Panc1 (cell line): ENCODE measurements around the gene CYP11A1. TPM values are rescaled to one million over a fixed set of nuclear protein-coding genes. Genes with fewer than 3 reads are reported as not detected.
"Not testable (repeated sequence)": the region's sequence is repeated elsewhere in the genome, so short reads cannot be mapped to it uniquely, and the experiment has no call there.

ENCODE experiments used
- ATAC-seq: fragments of 200-7000 bp; cut with Tn5 transposase; 2 replicates; pipeline ENCODE4 v1.9.1; 2020; ENCODE audit warnings: mild to moderate bottlenecking, moderate library complexity
- BruUV-seq: library from RNA; stranded (reverse); fragments of 400-500 nt; replicated peaks from 2 replicates; lab custom pipeline; 2021; lab: Mats Ljungman, UMichigan
- CTCF ChIA-PET: fragments of 300-600 bp; sonication (Branson Sonifier 250); formaldehyde crosslinking; loops from one replicate; lab custom pipeline; 2022; ENCODE audit warnings: antibody characterized with exemption; lab: Charles Lee
- POLR2A ChIA-PET: fragments of 300-600 bp; sonication (Branson Sonifier 250); formaldehyde crosslinking; loops from one replicate; lab custom pipeline; 2022; ENCODE audit warnings: antibody characterized with exemption; lab: Charles Lee
- DNase-seq: peaks from one replicate; pipeline ENCODE4 v3.0.0-alpha.2; 2010; ENCODE audit warnings: low read depth, low spot score
- H3K27ac ChIP-seq: 2 replicates; pipeline ENCODE4 v1.5.1; 2011; ENCODE audit warnings: mild to moderate bottlenecking, low read length, inconsistent platforms
- H3K27me3 ChIP-seq: fragments of 200-500 bp; sonication (Bioruptor generic); 2 replicates; pipeline ENCODE4 v1.6.0; 2014; ENCODE audit warnings: low read length, inconsistent platforms; ENCODE audit not compliant: control insufficient read depth, insufficient read depth
- H3K36me3 ChIP-seq: fragments of 200-500 bp; sonication (Bioruptor generic); 2 replicates; pipeline ENCODE4 v1.5.1; 2014; ENCODE audit warnings: inconsistent platforms, mild to moderate bottlenecking, low read length, moderate library complexity; ENCODE audit not compliant: control insufficient read depth, insufficient read depth
- H3K4me1 ChIP-seq: 2 replicates; pipeline ENCODE4 v1.5.1; 2011; ENCODE audit warnings: inconsistent platforms, mild to moderate bottlenecking, low read length, moderate library complexity; ENCODE audit not compliant: control insufficient read depth, insufficient read depth
- H3K4me3 ChIP-seq, 2 experiments: 2 replicates each; pipeline ENCODE4 v1.5.1; 2011 to 2012; ENCODE audit warnings: low read depth in 2 of 2, low read length in 2 of 2, mild to moderate bottlenecking in 2 of 2, inconsistent platforms in 1 of 2, moderate library complexity in 1 of 2
- H3K9me3 ChIP-seq: fragments of 200-500 bp; sonication (Bioruptor generic); 2 replicates; pipeline ENCODE4 v1.5.1; 2014; ENCODE audit warnings: low read depth, mild to moderate bottlenecking, inconsistent platforms, low read length, moderate library complexity; ENCODE audit not compliant: control insufficient read depth, insufficient read depth
- POLR2AphosphoS5 ChIP-seq: IDR thresholded peaks from 2 replicates; pipeline ENCODE4 v1.6.1; 2012; ENCODE audit warnings: mild to moderate bottlenecking, low read depth, low read length, moderate library complexity
- REST ChIP-seq, 2 experiments: IDR thresholded peaks; 2 replicates each; pipeline ENCODE4 v1.6.1; 2011 to 2012; ENCODE audit warnings: low read depth in 2 of 2, control low read depth in 1 of 2, low read length in 1 of 2, mild to moderate bottlenecking in 1 of 2, moderate library complexity in 1 of 2; ENCODE audit not compliant: insufficient read depth in 1 of 2
- SIN3A ChIP-seq: IDR thresholded peaks from 2 replicates; pipeline ENCODE4 v1.6.1; 2012; ENCODE audit warnings: low read depth, mild to moderate bottlenecking, low read length, moderate library complexity, borderline replicate concordance; ENCODE audit not compliant: insufficient read depth
- TCF7L2 ChIP-seq: IDR thresholded peaks from 2 replicates; pipeline ENCODE4 v1.6.1; 2011; ENCODE audit warnings: mild to moderate bottlenecking, low read depth, low read length, inconsistent platforms
- in situ Hi-C: cut with HindIII; loops from 2 replicates; pipeline ENCODE4 v1.10.0; 2016; ENCODE audit warnings: low sequenced_read_pairs, low pct_unique_long_range_greater_than_20kb
- intact Hi-C: fragments of 100-400 bp; cut with micrococcal nuclease; formaldehyde crosslinking; loops from one replicate; pipeline ENCODE4 v1.10.0; 2022; ENCODE audit not compliant: unreplicated experiment
- total RNA-seq: library from RNA; stranded (reverse); gene quantifications from one replicate; pipeline ENCODE4 v1.2.1, GENCODE V29; 2021; ENCODE audit not compliant: unreplicated experiment
- TF ChIP-seq, protein P1 (sequence below): fragments of 450-650 bp; IDR thresholded peaks from 2 replicates; pipeline ENCODE4 v1.5.1; 2017; ENCODE audit warnings: mild to moderate bottlenecking

CYP11A1 gene
- total RNA-seq, 1 experiment from 2014 or later, result 0.57 TPM

DNA sequence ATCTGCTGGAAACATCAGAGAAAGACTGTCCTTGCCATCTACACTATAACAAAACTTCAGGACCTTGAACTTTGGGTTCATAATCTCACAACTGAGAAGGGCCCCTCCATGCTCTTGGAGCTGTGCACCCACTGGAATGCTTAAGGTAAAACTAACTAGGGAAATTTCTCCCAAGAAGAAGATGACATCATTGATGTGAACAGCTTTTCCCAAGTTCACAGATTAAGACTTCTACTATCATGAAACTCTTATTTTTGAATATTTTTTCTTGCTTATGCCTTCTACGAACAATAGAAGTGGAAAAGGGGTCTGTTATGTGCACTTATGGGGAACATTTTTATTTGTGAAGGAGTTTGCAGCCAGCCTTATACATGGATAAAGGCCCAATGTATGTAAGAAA is 5.0 kb downstream of the CYP11A1 start:
- intact Hi-C loops (no loop called here), in situ Hi-C loops (no loop called here)
- ATAC-seq (no peak), DNase-seq (no peak)
- Histone ChIP-seq H3K4me1 (peaks cover 3% of the 10 kb centered on the region; the same call in 1 of the 2 replicates), H3K27ac (no peak overlapping the region), H3K4me3 (no peak overlapping the region), H3K9me3 (no peaks in the 10 kb centered on the region), H3K36me3 (no peaks in the 10 kb centered on the region), H3K27me3 (no peaks in the 10 kb centered on the region)
- no peak for TF ChIP-seq SIN3A
- TF ChIP-seq REST (IDR thresholded peaks at IDR 0.05; ENCODE audit: insufficient read depth in 1 of 2, low read depth in 2 of 2, low read length in 1 of 2), result no peak
- TF ChIP-seq POLR2AphosphoS5, result no peak
- TF ChIP-seq, protein P1, sequence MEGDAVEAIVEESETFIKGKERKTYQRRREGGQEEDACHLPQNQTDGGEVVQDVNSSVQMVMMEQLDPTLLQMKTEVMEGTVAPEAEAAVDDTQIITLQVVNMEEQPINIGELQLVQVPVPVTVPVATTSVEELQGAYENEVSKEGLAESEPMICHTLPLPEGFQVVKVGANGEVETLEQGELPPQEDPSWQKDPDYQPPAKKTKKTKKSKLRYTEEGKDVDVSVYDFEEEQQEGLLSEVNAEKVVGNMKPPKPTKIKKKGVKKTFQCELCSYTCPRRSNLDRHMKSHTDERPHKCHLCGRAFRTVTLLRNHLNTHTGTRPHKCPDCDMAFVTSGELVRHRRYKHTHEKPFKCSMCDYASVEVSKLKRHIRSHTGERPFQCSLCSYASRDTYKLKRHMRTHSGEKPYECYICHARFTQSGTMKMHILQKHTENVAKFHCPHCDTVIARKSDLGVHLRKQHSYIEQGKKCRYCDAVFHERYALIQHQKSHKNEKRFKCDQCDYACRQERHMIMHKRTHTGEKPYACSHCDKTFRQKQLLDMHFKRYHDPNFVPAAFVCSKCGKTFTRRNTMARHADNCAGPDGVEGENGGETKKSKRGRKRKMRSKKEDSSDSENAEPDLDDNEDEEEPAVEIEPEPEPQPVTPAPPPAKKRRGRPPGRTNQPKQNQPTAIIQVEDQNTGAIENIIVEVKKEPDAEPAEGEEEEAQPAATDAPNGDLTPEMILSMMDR, result no peak
- TF ChIP-seq TCF7L2, result no peak
- ChIA-PET POLR2A (no interaction called here), CTCF (interaction anchor here (0.5 kb wide), 1 partner anchor 397 kb away, joined by 3 read pairs; no protein-coding TSS in a partner anchor)
- no TSS peak for BruUV-seq

- H3K4me3 ChIP-seq, ATAC-seq, in situ Hi-C loops, DNase-seq, intact Hi-C loops, H3K27me3 ChIP-seq, H3K4me1 ChIP-seq, CTCF ChIA-PET, H3K9me3 ChIP-seq, POLR2A ChIA-PET, H3K27ac ChIP-seq, H3K36me3 ChIP-seq, BruUV-seq: not testable (repeated sequence)
Measured at GRCh38 chr15:74360855-74361254, 6.6 kb downstream of the CYP11A1 start.

GRCh38 chr15:74359376-74359775 is 8.1 kb downstream of the CYP11A1 start:
- H3K27ac ChIP-seq, POLR2A ChIA-PET, ATAC-seq, intact Hi-C loops, CTCF ChIA-PET, H3K27me3 ChIP-seq, H3K9me3 ChIP-seq, H3K36me3 ChIP-seq, BruUV-seq, H3K4me3 ChIP-seq, H3K4me1 ChIP-seq, in situ Hi-C loops, DNase-seq: not testable (repeated sequence)

GRCh38 chr15:74357514-74357913 is 9.9 kb downstream of the CYP11A1 start:
- ATAC-seq, in situ Hi-C loops, H3K27me3 ChIP-seq, CTCF ChIA-PET, H3K27ac ChIP-seq, H3K4me1 ChIP-seq, DNase-seq, intact Hi-C loops, POLR2A ChIA-PET, H3K9me3 ChIP-seq, BruUV-seq, H3K36me3 ChIP-seq, H3K4me3 ChIP-seq: not testable (repeated sequence)

GRCh38 chr15:74356050-74356449 is 11.4 kb downstream of the CYP11A1 start:
- ATAC-seq, intact Hi-C loops, H3K9me3 ChIP-seq, BruUV-seq, in situ Hi-C loops, H3K36me3 ChIP-seq, H3K4me1 ChIP-seq, H3K4me3 ChIP-seq, H3K27ac ChIP-seq, DNase-seq, POLR2A ChIA-PET, CTCF ChIA-PET, H3K27me3 ChIP-seq: not testable (repeated sequence)
